Caki2 (cell line): ENCODE results near the gene NDUFS6. TPM values are rescaled to one million over a fixed set of nuclear protein-coding genes. Genes with fewer than 3 reads are reported as not detected.

ENCODE experiments used
- DNase-seq: peaks from one replicate; pipeline ENCODE4 v3.0.0-alpha.2; 2015; ENCODE audit warnings: low read depth
- in situ Hi-C: cut with HindIII; loops from 2 replicates; pipeline ENCODE4 v1.10.0; 2016; ENCODE audit warnings: low sequenced_read_pairs, low pct_unique_long_range_greater_than_20kb, mixed read lengths
- total RNA-seq: library from RNA; depleted of rRNA; stranded (reverse); fragments of >200 nt; shearing (Covaris generic); gene quantifications from 2 replicates; pipeline ENCODE4 v1.2.3, GENCODE V29; 2014; ENCODE audit warnings: low replicate concordance

The NDUFS6 gene
- total RNA-seq, 1 experiment from 2014 or later, result 48.4 TPM

GRCh38 chr5:1823381-1824034 is 22.3 kb downstream of the NDUFS6 start:
- in situ Hi-C loops, result no loop called here

DNA sequence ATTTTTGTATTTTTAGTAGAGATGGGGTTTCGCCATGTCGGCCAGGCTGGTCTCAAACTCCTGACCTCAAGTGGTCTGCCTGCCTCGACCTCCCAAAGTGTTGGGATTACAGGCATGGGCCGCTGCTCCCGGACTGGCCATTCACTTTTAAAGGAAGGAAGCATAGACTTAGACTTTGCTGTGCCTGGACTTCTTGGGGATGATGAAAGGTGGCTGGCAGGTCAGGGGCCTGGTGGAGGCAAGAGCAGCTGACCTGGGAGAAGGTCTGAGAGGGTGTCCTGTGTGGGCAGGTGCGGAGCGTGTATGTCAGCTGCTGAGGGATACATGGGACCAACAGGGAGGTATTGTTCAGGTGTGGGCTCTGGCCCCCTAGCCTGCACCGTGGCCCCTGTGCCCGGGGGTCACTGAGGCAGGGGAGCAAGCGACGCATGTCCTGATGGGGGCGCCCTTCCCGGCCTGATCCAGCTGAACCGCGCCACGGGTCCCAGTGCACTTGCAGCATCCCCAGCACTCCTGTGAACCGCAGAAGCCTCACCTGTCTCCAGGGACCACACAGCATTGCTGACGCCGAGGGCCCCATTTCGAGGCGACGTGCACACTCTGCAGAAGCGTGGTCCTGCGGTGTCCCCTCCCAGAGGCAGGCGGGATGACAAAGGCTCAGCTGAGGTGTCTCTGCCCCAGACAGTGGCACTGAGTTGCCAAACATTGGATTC is 23.1 kb downstream of the NDUFS6 start:
- in situ Hi-C loops, result no loop called here
- DNase-seq, result no peak

More at GRCh38 chr5:1823381-1824034, 22.3 kb downstream of the NDUFS6 start:
- DNase-seq, result no peak

DNA sequence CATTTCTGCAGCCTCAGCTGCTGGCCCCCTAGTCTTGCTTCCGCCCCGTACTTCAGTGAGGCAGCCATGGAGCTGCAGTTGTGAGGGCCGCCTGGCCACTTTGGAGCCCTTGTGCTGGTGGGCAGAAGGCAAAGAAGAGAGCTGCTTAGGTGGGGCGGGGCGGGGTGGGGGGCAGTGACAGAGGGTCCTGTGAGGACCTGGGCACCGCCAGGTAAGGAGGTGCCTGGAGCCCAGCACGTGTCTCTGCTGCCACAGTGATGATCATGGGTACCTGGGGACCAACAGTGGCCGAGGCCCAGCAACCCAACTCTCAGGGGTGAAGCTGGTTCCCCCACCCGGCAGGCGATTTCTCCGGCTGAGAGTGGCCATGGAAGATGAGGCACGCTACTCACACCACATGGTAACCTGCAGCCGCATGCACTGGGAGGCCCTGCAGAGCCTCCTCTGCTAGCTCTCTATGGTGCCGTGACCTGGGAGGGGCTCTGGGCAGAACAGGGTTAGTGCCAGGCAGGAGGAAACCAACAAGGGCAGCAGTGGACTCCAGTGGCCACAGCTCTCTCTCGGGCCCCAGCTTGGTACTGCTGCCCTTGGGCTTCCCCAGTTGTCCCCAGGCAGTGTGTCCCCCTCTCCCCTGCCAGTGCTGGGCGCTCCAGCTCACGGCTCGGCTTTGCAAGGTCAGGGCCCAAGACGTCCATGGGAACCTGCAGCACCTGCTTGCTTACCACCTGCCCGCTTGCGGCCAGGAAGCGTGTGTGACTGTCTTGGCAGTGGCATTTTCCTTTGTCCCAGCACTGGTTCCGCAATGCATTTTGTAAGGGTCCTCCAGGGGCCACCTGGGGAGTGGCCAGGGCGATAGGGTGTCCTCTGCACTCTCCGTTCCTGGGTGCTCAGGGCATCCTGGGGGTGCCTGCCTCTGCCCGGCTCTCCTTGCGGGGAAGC is 24.0 kb downstream of the NDUFS6 start:
- no peak for DNase-seq
- in situ Hi-C loops, result no loop called here

- no peak for DNase-seq
- in situ Hi-C loops, result no loop called here
These were observed 25.2 kb downstream of the NDUFS6 start for GRCh38 chr5:1826235-1826980.

- in situ Hi-C loops, result no loop called here
- no peak for DNase-seq
These were observed 26.0 kb downstream of the NDUFS6 start for GRCh38 chr5:1827025-1827885.

- in situ Hi-C loops, result no loop called here
- no peak for DNase-seq
These were observed 26.7 kb downstream of the NDUFS6 start for GRCh38 chr5:1827886-1828397.

GRCh38 chr5:1830571-1831228 is 29.5 kb downstream of the NDUFS6 start:
- in situ Hi-C loops, result no loop called here
- no peak for DNase-seq

- no peak for DNase-seq
- in situ Hi-C loops, result no loop called here
These were observed 30.1 kb downstream of the NDUFS6 start for GRCh38 chr5:1831257-1831656.

- in situ Hi-C loops, result no loop called here
These were observed 30.6 kb downstream of the NDUFS6 start for GRCh38 chr5:1831677-1832313.

GRCh38 chr5:1832511-1833250 is 31.5 kb downstream of the NDUFS6 start:
- in situ Hi-C loops, result no loop called here
- DNase-seq, result no peak

More at GRCh38 chr5:1831677-1832313, 30.6 kb downstream of the NDUFS6 start:
- DNase-seq, result no peak

- no peak for DNase-seq
- in situ Hi-C loops, result no loop called here
These were observed 32.2 kb downstream of the NDUFS6 start for GRCh38 chr5:1833264-1834021.

- in situ Hi-C loops, result no loop called here
- DNase-seq, result no peak
These were observed 32.9 kb downstream of the NDUFS6 start for GRCh38 chr5:1834022-1834551.

DNA sequence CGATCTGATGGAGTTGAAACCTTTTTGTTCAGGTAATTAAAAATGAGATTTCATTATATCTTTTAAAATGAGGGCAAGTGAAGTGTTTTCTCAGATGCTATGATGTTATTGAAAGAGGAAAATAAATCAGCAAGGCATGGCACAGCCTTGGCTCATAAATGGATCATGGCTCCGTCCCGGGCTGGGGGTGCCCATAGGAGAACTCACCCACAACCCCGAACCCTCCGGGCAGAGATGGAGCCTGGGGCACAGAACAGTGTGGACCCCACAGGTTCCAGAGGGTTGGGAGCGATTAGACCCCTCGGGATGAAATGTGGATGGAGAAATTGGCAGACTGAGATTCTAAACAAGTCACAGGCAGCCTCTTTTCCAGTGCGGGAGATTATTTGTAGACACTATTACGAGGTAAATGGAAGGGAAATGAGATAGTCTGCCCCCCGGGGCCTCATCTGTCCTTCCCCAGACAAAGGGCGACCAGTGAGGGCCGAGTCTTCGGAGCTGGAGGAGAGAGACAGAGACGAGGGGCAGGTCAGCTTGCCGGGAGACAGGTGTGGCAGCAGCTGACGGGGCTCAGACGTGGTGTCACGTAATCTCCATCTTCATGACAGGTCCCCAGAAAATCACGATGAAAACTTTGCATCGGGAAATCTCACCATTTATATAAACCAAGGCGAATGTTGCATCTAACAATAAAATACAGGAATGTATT is 33.7 kb downstream of the NDUFS6 start:
- no peak for DNase-seq
- in situ Hi-C loops, result no loop called here

DNA sequence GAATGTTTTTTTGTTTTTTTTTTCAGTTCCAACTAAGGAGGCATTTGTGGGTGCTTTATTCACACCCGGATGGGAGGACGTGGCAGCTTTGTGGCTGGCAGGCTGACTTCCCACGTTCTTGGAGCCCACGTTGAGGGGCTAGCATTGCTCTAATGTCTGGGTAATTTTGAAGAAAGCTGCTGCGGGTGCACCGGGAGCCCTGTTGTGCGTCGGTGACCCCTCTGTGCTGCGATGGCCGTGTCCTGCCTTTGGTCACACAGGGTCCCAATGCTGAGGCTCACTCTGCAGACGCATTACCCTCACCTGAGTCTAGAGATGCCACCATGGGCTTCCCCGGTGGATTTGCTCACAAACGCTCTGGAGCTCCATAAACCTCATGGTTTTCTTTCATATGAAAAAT is 34.2 kb downstream of the NDUFS6 start:
- in situ Hi-C loops, result no loop called here
- no peak for DNase-seq
